HG02610 (cell line): ENCODE results near the gene HNRNPR.
A peak's percentile ranks its signal among the peaks of the same experiment; 100 is the strongest.

ENCODE experiments used
- ATAC-seq: cut with Tn5 transposase; IDR thresholded peaks from one replicate; pipeline ENCODE4 v1.9.1; 2021; ENCODE audit warnings: mild to moderate bottlenecking, moderate library complexity; ENCODE audit not compliant: unreplicated experiment

Gene HNRNPR

DNA sequence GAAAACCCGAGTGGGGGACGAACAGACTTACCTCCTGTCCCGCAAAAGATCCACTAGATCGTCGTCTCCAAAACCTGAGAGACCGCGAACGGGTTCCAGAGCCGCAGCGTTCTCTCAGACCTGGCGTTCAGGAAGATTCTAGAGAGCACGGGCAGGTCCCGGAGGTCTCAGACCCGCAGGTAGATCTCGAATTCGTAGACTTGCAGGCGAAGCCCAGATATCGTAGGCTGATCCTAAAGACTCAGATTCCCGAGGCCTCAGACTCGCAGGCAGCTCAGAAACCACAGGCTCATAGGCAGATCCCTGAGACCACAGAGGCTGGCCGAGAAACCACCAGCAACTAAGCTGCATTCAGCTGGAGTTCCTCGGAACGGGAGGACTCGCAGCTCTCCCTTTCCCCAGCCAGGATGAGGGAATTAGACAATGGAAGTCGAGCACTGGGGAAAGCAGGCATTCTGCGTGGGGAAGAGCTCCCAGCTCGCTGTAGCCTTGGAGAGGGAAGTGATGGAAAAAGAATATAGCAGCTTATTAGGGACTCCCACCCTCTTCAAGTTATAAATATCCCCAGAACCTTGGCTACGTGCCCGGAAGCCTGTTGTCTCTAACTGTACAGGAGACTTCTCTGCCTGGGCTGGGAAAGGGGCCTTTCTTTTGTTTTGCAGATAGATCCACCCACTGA lies 25.4 kb upstream of the HNRNPR start, which contains the start of gene ZNF436:
ZNF436 (minus strand) TSS at position 502 of the 679 bp plus-strand sequence. CDS start 1,831 bp downstream, outside the sequence.
- ATAC-seq, result no peak

DNA sequence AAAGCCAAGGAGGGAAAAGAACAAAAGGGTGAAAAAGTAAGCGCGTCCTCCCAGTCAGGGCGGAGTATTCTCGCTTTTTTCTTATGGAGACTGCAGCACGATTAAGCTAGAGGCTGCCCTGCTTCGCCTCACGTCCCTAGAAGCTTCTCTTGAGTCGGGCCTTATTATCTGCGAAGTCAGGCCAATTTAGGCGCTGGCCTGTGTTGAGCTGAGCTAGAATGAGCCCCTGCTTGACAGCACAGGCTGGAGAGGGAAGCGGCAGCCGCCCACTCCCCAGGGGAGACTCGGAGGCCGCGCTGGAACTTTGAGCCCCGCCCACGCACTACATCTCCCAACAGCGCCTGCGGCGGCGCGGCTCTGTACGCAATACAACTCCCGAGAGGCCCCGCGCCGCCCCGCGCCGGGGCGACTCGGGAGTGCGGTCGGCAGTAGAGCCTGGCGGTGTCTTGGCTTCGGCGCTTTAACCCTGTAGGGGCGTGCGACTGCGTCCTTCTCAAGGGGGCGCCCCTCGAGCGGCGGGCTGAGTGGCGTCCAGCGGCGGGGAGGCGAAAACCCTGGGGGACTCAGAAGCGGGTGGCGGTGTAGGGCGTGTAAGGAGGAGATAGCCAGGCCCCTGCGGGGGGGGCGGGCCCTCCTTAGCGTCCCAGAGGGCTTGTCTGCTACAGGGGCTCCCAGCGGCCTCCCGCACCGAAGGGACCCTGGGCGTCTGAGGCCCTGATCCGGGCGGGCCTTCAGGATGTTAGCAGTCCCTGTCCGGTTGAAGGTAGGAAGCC lies 24.7 kb upstream of the HNRNPR start:
- ATAC-seq, result peak; percentile 56

DNA sequence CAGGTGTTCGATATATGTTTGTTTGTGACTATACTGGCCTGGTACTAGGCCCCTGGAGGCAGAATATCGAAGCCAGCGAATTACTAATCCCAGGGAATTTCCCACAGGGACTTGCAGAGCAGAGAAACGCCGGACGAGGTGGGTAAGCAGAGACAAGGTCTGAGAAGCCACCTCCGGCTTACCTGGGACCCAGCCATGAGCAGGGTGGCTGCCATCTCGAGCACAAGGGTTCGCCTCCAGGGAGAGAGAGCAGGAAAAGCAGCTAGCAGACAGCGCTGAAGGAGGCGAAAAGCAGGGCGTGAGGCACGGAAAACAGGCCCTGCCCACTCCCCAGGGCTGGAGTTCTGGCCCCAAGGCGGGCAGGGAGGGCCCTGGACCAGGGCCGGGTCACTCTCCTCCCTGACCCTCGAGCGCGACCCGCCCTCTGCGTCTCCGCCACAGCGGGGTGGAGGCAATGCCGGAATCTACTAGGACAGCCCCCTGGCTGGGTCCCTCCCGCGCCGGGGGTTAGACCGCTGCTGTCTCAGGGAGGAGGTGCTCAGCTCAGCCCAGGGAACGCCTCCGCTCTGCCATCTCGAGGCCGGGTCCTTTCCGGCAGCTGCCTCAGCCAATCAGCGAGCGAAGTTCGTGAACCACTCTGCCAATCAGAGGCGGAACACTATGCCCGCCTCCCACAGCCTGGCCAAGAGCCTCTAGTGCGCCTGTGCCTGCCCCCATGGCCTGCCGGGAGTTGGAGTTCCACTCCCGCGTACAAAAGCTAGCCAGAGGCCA lies 23.9 kb upstream of the HNRNPR start:
- ATAC-seq, result peak; percentile 92

GRCh38 chr1:23367451-23367790 lies 23.3 kb upstream of the HNRNPR start:
- no peak for ATAC-seq

DNA sequence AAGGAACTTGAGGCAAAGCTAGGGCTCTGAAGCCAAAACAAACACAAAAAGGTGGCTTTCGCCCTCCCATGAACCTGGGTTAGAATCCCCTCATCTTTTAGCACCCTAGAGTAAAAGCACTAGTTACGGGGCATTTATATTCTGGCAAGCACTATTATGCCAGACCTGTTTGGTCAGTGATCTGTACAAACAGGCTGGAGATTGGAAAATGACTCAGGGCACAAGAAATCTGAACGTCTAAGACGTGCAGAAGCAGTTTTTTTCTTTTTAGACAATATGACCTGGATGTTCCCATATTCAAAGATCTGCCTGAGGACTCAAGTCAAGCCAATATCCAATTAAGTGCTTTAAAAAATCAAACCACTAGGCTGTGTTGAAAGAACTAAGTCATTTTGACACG lies 22.5 kb upstream of the HNRNPR start:
- ATAC-seq, result no peak

GRCh38 chr1:23366146-23366545 lies 22.1 kb upstream of the HNRNPR start:
- no peak for ATAC-seq

GRCh38 chr1:23362218-23362713 lies 18.2 kb upstream of the HNRNPR start:
- ATAC-seq, result no peak

DNA sequence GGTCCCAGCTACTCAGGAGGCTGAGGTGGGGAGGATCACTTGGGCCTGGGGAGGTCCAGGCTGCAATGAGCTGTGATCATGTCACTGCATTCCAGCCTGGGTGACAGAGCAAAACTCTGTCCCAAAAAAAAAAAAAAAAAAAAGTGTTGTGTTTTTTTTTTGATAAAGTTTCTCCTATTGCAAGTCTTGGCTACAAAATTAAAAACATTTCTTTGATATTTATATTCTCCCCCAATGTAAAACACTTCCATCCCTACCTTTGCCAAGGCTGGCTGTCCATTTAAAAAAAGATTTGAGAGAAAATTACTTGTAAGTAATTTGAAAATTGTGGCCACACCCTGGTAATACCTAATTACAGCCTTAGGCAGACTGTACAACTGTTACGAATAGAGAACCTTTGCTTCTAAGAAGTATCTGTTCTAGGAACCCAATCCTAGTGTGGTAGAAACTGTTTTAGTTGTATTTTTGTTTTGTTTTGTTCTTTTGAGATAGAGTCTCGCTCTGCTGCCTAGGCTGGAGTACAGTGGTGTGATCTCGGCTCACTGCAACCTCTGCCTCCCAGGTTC lies 14.3 kb upstream of the HNRNPR start:
- ATAC-seq, result no peak

GRCh38 chr1:23357138-23357908 lies 13.2 kb upstream of the HNRNPR start:
- ATAC-seq, result no peak

DNA sequence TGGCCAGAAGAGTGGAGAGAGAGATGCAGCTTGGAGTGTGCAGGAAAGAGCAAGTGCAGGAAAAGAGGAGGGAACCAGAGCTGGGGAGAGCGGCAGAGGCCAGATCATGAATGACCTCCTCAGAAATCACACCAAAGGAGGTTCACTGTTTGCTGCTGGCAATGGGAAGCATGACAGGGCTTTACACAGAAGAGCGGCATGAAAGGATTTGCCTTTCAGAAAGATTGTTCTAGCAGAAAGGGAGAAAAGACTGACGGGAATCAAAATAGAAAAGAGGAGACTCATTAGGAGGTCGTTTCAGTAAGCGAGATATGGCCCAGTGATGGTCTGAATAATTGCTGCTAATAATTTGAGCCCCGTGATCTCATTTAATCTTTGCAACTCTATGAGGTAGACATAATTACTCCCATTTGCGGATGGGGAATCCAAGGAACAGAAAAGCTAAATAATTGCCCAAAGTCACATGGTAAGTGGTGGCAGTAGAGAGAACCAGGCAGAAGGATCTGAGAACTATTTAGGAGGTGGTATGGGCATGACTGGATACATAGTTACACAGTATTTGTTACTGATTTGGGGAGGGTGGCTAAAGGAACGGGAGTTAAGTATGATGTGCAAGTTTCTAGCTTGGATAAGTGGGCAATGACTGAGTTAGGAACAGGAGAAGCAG lies 12.5 kb upstream of the HNRNPR start:
- ATAC-seq, result no peak

DNA sequence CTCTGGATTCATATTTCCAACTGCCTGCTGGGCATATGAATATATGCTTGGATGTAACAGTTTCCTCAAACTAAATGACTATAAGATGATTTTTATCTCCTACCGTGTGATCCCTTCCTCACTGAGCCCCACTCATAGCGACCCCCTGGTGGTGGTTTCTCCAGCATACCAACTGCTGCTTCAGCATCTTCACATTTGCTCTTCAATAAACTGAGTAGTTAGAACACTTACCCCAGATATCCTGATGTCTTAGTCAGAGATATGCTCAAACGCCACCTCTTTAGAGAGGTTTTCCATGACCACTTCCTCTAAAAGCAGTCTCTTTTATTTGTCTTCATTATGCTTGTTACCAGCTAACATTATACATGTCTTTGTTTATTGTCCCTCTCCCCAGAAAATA lies 10.2 kb upstream of the HNRNPR start:
- ATAC-seq, result no peak

DNA sequence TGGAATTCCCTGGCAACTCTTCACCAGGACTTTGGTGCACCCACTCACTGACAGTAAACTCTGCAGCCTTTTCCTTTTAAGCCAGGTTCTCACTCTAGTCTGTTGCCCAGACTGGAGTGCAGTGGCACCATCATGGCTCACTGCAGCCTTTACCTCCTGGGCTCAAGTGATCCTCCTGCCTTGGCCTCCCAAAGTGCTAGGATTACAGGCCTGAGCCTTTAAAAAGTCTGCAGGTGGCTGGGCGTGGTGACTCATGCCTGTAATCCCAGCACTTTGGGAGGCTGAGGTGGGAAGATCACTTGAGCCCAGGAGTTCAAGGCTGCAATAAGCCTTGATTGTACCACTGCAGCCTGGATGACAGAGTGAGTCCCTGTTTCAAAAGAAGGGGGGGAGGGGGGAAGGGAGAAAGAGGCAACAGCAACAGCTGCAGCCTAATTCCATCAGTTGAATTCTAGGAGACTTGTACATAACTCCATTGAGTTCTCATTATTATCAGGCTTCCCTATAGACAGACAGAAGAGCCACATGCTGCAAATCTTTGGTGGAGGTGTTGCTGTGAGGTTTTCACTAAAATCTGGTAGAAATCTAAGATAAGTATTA lies 8.1 kb upstream of the HNRNPR start:
- ATAC-seq, result no peak

GRCh38 chr1:23345920-23346319 lies 1.8 kb upstream of the HNRNPR start:
- no peak for ATAC-seq

DNA sequence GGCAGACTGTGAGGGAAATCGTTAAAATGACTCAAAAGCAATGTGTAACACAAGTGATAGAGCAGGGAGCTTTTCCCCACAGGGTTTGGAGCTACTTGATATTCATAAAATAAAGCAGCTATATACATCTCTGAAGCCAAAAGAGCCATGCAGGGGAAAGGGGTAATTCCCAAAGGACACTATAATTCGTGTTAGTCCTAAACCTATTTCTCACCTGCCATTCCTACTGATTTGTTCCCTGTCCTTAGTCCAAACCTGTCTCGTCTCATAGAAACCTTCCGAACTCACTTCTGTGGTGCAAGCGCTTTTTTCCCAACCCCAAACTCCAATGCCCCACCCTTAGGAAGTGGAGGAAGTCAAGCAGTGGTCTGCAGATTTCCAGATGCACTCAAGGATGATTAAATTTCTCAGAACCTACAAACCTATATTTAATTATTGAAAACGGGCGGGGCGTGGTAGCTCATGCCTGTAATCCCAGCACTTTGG lies 946 bp upstream of the HNRNPR start:
- ATAC-seq, result no peak

DNA sequence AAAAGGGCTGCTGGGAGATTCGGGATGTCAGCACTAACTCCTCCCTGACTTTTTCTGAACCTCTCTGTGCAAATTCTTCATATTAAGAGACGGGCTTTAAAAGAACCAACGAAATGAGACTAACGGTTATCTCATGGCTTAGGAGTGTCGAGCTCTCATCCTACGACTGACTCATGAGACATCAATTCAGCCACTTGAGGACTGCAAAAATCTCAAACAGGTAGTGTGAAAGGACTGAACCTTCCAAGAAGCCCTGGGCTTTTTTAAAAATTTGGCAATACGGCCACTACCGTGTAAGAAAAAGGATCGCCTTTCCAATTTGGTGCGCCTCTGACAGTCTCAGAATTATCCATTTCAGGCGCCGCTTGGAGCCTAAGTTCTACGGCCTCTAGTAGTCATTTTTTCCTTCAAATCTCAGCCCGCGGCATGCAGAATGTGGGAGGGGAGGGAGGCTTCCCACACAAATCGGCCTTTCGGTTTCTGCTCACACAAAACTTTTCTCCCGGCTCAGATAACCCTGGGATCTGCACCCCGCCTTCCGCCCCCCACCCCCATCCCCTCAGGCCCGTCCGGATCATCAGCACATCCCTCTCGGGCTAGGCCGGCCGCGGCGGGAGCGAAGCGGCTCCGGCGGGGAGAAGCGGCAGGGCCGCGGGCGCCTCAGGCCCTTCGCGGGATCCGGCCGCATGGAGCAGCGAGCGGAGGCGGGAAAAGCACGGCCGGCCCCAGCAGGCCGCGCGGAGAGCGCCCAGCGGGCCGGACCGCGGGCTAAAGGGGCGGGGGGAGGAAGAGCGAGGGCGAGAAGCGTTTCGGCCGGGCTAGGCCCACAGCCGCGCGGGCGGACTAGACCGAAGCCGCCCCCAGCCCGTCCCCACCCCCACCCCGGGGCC lies 618 bp downstream of the HNRNPR start:
- ATAC-seq, result peak; percentile 5

DNA sequence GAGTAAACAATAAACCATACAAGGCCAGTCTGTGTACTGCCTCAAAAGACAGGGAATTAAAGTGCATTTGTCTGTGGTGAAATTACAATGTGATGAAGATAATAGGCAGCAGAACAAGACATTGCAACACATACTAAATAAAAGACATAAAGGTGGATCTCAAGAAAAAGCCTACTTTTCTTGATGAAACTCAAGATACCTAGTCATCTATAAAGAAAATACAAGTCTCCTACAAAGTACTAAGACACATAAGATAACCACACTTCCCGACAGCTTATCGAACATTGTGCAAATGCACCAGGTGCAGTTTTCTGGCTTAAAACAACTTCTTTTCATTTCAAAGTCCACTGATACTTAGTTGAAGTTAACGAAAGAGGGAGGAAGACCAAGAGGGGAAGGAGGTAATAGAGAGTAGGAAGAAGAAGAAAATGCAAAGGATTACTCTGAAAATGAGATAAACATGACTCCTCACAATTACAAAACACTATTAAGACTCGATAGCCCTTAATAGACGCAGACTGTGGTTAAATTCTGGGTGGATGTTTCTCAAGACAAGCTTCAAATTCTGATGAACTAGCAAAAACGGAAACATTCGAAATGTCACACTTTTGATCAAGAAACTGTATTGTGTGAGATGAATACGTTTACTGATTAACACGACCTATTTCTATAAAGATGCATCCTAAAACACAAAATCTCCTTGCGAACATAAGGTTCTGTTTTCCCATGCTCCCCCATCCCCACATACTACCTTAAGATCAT lies 2.0 kb downstream of the HNRNPR start:
- no peak for ATAC-seq

GRCh38 chr1:23339632-23340031 lies 4.5 kb downstream of the HNRNPR start:
- no peak for ATAC-seq

DNA sequence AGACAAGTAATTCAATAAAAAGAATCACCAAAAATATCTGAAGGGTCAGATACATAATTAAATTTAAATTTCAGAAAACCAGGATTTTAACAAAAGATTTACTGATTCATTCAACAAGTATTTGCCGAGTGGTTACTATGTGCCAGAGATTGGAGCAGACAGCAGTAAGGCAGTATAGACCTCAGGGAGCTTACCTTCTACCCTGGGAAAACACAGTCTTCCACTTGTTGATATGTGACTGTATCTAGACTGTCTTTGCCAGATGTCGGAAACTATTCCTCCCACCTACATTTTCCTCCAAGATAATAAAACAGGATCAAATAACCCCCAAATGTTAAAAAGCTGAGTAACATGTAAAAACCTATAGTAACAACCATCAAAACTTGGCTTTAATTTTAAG lies 6.2 kb downstream of the HNRNPR start:
- ATAC-seq, result no peak
